Panc1 (cell line): ENCODE results near the gene LHPP.

Experiments
- POLR2AphosphoS5 ChIP-seq: IDR thresholded peaks from 2 replicates; pipeline ENCODE4 v1.6.1; 2012; ENCODE audit warnings: mild to moderate bottlenecking, low read depth, low read length, moderate library complexity
- SIN3A ChIP-seq: IDR thresholded peaks from 2 replicates; pipeline ENCODE4 v1.6.1; 2012; ENCODE audit warnings: low read depth, mild to moderate bottlenecking, low read length, moderate library complexity, borderline replicate concordance; ENCODE audit not compliant: insufficient read depth
- TCF7L2 ChIP-seq: IDR thresholded peaks from 2 replicates; pipeline ENCODE4 v1.6.1; 2011; ENCODE audit warnings: mild to moderate bottlenecking, low read depth, low read length, inconsistent platforms
- TF ChIP-seq, protein P1 (sequence below): fragments of 450-650 bp; IDR thresholded peaks from 2 replicates; pipeline ENCODE4 v1.5.1; 2017; ENCODE audit warnings: mild to moderate bottlenecking
- TF ChIP-seq, protein P2 (sequence below), 2 experiments: IDR thresholded peaks; 2 replicates each; pipeline ENCODE4 v1.6.1; 2011 to 2012; ENCODE audit warnings: low read depth in 2 of 2, control low read depth in 1 of 2, low read length in 1 of 2, mild to moderate bottlenecking in 1 of 2, moderate library complexity in 1 of 2; ENCODE audit not compliant: insufficient read depth in 1 of 2

DNA sequence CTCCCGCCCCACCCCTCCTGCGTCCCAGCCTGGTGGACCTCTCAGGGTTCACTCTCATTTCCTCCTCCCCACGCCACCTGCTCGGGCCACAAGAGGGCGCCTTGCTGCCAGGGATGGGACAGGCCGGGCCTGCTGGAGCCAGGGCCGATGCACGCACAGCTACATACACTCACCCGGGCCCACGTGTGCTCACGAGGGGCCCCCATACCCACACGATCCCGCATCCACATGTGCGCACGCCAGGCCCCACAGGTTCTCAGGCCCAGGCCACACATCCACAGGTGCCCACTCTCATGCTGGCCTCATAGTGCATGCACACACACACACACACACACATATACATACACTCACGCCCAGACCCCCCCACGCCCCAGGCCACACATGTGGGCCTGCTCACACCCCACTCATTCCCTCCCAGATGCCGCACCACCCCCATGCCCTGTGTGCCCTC lies 68.6 kb downstream of the LHPP start:
- TF ChIP-seq, protein P1, sequence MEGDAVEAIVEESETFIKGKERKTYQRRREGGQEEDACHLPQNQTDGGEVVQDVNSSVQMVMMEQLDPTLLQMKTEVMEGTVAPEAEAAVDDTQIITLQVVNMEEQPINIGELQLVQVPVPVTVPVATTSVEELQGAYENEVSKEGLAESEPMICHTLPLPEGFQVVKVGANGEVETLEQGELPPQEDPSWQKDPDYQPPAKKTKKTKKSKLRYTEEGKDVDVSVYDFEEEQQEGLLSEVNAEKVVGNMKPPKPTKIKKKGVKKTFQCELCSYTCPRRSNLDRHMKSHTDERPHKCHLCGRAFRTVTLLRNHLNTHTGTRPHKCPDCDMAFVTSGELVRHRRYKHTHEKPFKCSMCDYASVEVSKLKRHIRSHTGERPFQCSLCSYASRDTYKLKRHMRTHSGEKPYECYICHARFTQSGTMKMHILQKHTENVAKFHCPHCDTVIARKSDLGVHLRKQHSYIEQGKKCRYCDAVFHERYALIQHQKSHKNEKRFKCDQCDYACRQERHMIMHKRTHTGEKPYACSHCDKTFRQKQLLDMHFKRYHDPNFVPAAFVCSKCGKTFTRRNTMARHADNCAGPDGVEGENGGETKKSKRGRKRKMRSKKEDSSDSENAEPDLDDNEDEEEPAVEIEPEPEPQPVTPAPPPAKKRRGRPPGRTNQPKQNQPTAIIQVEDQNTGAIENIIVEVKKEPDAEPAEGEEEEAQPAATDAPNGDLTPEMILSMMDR = peak; percentile 99
- TF ChIP-seq, protein P2, sequence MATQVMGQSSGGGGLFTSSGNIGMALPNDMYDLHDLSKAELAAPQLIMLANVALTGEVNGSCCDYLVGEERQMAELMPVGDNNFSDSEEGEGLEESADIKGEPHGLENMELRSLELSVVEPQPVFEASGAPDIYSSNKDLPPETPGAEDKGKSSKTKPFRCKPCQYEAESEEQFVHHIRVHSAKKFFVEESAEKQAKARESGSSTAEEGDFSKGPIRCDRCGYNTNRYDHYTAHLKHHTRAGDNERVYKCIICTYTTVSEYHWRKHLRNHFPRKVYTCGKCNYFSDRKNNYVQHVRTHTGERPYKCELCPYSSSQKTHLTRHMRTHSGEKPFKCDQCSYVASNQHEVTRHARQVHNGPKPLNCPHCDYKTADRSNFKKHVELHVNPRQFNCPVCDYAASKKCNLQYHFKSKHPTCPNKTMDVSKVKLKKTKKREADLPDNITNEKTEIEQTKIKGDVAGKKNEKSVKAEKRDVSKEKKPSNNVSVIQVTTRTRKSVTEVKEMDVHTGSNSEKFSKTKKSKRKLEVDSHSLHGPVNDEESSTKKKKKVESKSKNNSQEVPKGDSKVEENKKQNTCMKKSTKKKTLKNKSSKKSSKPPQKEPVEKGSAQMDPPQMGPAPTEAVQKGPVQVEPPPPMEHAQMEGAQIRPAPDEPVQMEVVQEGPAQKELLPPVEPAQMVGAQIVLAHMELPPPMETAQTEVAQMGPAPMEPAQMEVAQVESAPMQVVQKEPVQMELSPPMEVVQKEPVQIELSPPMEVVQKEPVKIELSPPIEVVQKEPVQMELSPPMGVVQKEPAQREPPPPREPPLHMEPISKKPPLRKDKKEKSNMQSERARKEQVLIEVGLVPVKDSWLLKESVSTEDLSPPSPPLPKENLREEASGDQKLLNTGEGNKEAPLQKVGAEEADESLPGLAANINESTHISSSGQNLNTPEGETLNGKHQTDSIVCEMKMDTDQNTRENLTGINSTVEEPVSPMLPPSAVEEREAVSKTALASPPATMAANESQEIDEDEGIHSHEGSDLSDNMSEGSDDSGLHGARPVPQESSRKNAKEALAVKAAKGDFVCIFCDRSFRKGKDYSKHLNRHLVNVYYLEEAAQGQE (IDR thresholded peaks at IDR 0.05; ENCODE audit: insufficient read depth in 1 of 2, low read depth in 2 of 2, low read length in 1 of 2) = no peak
- TF ChIP-seq TCF7L2 = no peak
- TF ChIP-seq POLR2AphosphoS5 = no peak
- no peak for TF ChIP-seq SIN3A
